ENCODE results near the gene PWWP2B. TPM values are rescaled to one million over a fixed set of nuclear protein-coding genes. Genes with fewer than 3 reads are reported as not detected.

Gene PWWP2B
- total and polyA plus RNA-seq, 2 of the 8 experiments (the other 6 are each of a cell fraction or from before 2014, with no cell fraction given): 5.3 to 10.8 TPM

GRCh38 chr10:132450466-132450824 is 53.4 kb downstream of the PWWP2B start:
- Histone ChIP-seq H3K23ac (ENCODE audit: insufficient read length) (no peak overlapping the region), H2BK5ac (ENCODE audit: low read depth, low read length) (peak overlapping the region; percentile 52; the same call in 1 of the 2 replicates), H3K27ac (ENCODE audit: low read depth, low read length) (no peak overlapping the region), H3K4me2 (ENCODE audit: insufficient read depth in 1 of 2, low read depth in 2 of 2, low read length in 2 of 2) (no peak overlapping the region), H3K14ac (ENCODE audit: insufficient read length) (no peak overlapping the region), H3K36me3 (ENCODE audit: control insufficient read depth in 2 of 4, insufficient read depth in 4 of 4, low read length in 3 of 4) (no peaks in the 10 kb centered on the region), H3K9me3 (ENCODE audit: insufficient read depth in 2 of 2, low read depth in 1 of 2, low read length in 1 of 2) (no peaks in the 10 kb centered on the region), H2BK15ac (ENCODE audit: low read length) (peak overlapping the region; percentile 61; the same call in 1 of the 2 replicates), H3K56ac (replicated peaks; ENCODE audit: insufficient read length, low read depth, low read length) (no peak overlapping the region), H2BK12ac (ENCODE audit: low read depth, low read length) (peak overlapping the region; percentile 94; the same call in 1 of the 2 replicates), H4K91ac (replicated peaks; ENCODE audit: insufficient read length, low read length) (peak overlapping the region; percentile 89), H3K79me1 (ENCODE audit: low read depth, low read length) (no peaks in the 10 kb centered on the region), H3K27me3 (replicated peaks in 1 of 4; ENCODE audit: control insufficient read depth in 3 of 4, extremely low read depth in 1 of 4, insufficient read depth in 3 of 4, low read length in 3 of 4) (peaks cover 0 to 2% (median 0%) of the 10 kb centered on the region in 4 experiments; a peak in 2 of 7 replicates), H2BK20ac (ENCODE audit: low read length) (no peak overlapping the region), H3K18ac (ENCODE audit: extremely low read depth, low read length) (peak overlapping the region; percentile 48), H3K4me1 (replicated peaks in 1 of 4; ENCODE audit: control insufficient read depth in 3 of 4, insufficient read depth in 4 of 4, low read length in 3 of 4) (peaks cover 0 to 31% (median 16%) of the 10 kb centered on the region in 4 experiments; a peak in 6 of 7 replicates), H3K4ac (replicated peaks; ENCODE audit: insufficient read length, low read depth, low read length) (no peak overlapping the region), H3K23me2 (ENCODE audit: low read depth, low read length) (no peaks in the 10 kb centered on the region), H3K4me3 (ENCODE audit: extremely low read depth in 1 of 4, insufficient read depth in 2 of 4, low read depth in 3 of 4, low read length in 4 of 4) (no peak overlapping the region), H2AK5ac (ENCODE audit: low read depth, low read length) (no peak overlapping the region), H3K9ac (replicated peaks in 1 of 4; ENCODE audit: extremely low read depth in 1 of 4, low read depth in 3 of 4, low read length in 3 of 4) (no peak overlapping the region), H4K8ac (ENCODE audit: extremely low read depth, insufficient read depth, low read length) (no peak overlapping the region), H2AFZ (ENCODE audit: low read length) (no peak overlapping the region), H2BK120ac (replicated peaks; ENCODE audit: low read depth, low read length) (peak overlapping the region; percentile 64), H4K5ac (ENCODE audit: insufficient read length, low read depth, low read length) (no peak overlapping the region), H4K20me1 (replicated peaks in 1 of 2; ENCODE audit: control insufficient read depth in 1 of 2, insufficient read depth in 2 of 2, low read length in 2 of 2) (no peaks in the 10 kb centered on the region), H3K79me2 (ENCODE audit: control insufficient read depth in 1 of 2, insufficient read depth in 2 of 2, low read length in 2 of 2) (no peaks in the 10 kb centered on the region)
- WGBS, 2 experiments (ENCODE audit: extremely low coverage in 1 of 2, insufficient coverage in 1 of 2, insufficient read length in 1 of 2, insufficient replicate concordance in 2 of 2, low coverage in 1 of 2, low lambda C conversion rate in 2 of 2, missing lambda C conversion rate in 1 of 2): 92% methylated on average over 6 of the region's 9 CpGs; no CpG with 5 or more reads in 1 of the 2 experiments
- ChIA-PET CTCF (ENCODE audit: partially characterized antibody) (interaction anchor here (1.0 to 2.4 kb wide), 6 partner anchors 26 to 205 kb away, joined by 3 to 12 read pairs (median 3); no protein-coding TSS in a partner anchor), POLR2A (ENCODE audit: partially characterized antibody) (no interaction called here)
- FAIRE-seq (no peak), DNase-seq (ENCODE audit: low read depth in 1 of 2, low spot score in 2 of 2) (no peak)
- no peak for TF ChIP-seq RXRA (IDR thresholded peaks at IDR 0.05; ENCODE audit: insufficient read depth, low read depth, low read length)
- no peak for TF ChIP-seq MAFK (IDR thresholded peaks at IDR 0.05; ENCODE audit: low read depth, low read length)
- TF ChIP-seq KDM5A (IDR thresholded peaks at IDR 0.05; ENCODE audit: low read length): no peak
- no peak for TF ChIP-seq KDM1A (IDR thresholded peaks at IDR 0.05; ENCODE audit: borderline replicate concordance, low read length)
- no peak for TF ChIP-seq SIN3A (conservative IDR thresholded peaks at IDR 0.05 in 1 of 2, IDR thresholded peaks at IDR 0.05 in 1 of 2; ENCODE audit: low read depth in 1 of 2, low read length in 2 of 2)
- no peak for TF ChIP-seq NANOG (IDR thresholded peaks at IDR 0.05; ENCODE audit: insufficient read depth, low read depth, low read length, poor library complexity, severe bottlenecking)
- no peak for TF ChIP-seq HDAC6 (IDR thresholded peaks at IDR 0.05; ENCODE audit: low read depth, low read length)
- TF ChIP-seq TCF12 (IDR thresholded peaks at IDR 0.05; ENCODE audit: low read depth, low read length): no peak
- no peak for TF ChIP-seq POU5F1 (IDR thresholded peaks at IDR 0.05; ENCODE audit: low read depth, low read length)

Measured in H1 (cell line).